PFSK-1 (cell line): ENCODE data around the gene TAF15.

ENCODE experiments used
- POLR2AphosphoS5 ChIP-seq: IDR thresholded peaks from 2 replicates; pipeline ENCODE4 v1.6.1; 2012; ENCODE audit warnings: low read depth, mild to moderate bottlenecking, control low read depth, low read length, moderate library complexity
- REST ChIP-seq, 2 experiments: IDR thresholded peaks; 2 replicates each; pipeline versions ENCODE4 v1.6.1 to v1.8.0; 2011 to 2012; ENCODE audit warnings: low read depth in 2 of 2, low read length in 2 of 2, control low read depth in 1 of 2, inconsistent platforms in 1 of 2, mild to moderate bottlenecking in 1 of 2, moderate library complexity in 1 of 2; ENCODE audit not compliant: insufficient read depth in 1 of 2
- SIN3A ChIP-seq: IDR thresholded peaks from 2 replicates; pipeline ENCODE4 v1.6.1; 2012; ENCODE audit warnings: mild to moderate bottlenecking, low read length, moderate library complexity, borderline replicate concordance; ENCODE audit not compliant: insufficient read depth
- TAF1 ChIP-seq: IDR thresholded peaks from 2 replicates; pipeline ENCODE4 v1.6.1; 2012; ENCODE audit warnings: low read length, control low read depth, borderline replicate concordance; ENCODE audit not compliant: insufficient read depth

DNA sequence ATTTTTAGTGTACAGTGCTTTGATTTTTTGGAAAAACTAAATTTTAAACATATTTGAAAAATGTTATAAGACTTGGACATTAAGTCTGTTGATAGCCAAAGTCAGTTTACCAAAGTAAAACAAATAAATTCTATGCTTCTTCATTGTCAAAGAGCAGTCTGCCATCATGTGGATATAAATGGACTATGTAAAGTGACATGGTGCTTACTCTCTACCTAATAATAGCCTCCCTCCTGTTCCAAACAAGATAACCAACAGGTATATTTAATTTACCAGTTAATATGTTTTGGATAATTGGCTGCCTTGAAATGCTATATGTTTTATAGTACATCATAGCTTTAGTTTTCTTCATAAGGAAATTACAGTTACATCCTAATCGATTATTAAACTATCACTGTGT is 15.9 kb downstream of the TAF15 start:
- TF ChIP-seq POLR2AphosphoS5 (no peak), REST (IDR thresholded peaks at IDR 0.05; ENCODE audit: insufficient read depth in 1 of 2, low read depth in 2 of 2, low read length in 2 of 2) (no peak), TAF1 (no peak), SIN3A (no peak)
